GM12872 (cell line): ENCODE data around the gene ZNF716.

Experiments used
- CTCF ChIP-seq: IDR thresholded peaks from 3 replicates; pipeline ENCODE4 v1.5.1; 2011; ENCODE audit warnings: low read depth, mild to moderate bottlenecking, low read length, moderate library complexity; ENCODE audit not compliant: insufficient read depth

Gene ZNF716

GRCh38 chr7:57449904-57450303, at the start of gene ZNF716:
ZNF716 (plus strand) TSS chr7:57450177; CDS start chr7:57450289, 112 bp downstream.
- TF ChIP-seq CTCF, result no peak

GRCh38 chr7:57400531-57401155, 49.3 kb upstream of the ZNF716 start:
- no peak for TF ChIP-seq CTCF

GRCh38 chr7:57403601-57404342, 46.2 kb upstream of the ZNF716 start:
- no peak for TF ChIP-seq CTCF

- no peak for TF ChIP-seq CTCF
Observed at GRCh38 chr7:57404343-57404966, 45.5 kb upstream of the ZNF716 start.

GRCh38 chr7:57404967-57405421, 45.0 kb upstream of the ZNF716 start:
- TF ChIP-seq CTCF, result no peak

GRCh38 chr7:57407125-57407524, 42.9 kb upstream of the ZNF716 start:
- no peak for TF ChIP-seq CTCF

- no peak for TF ChIP-seq CTCF
Observed at GRCh38 chr7:57412168-57412567, 37.8 kb upstream of the ZNF716 start.
